ENCODE results near the gene ABCA12. TPM values are rescaled to one million over a fixed set of nuclear protein-coding genes. Genes with fewer than 3 reads are reported as not detected.

The ABCA12 gene
- total RNA-seq, 2 donors from 2014 or later: 0.68 to 1.1 TPM

- intact Hi-C loops (cut with DNase I): no loop called here
- DNase-seq (ENCODE audit: low spot score): no peak
- Histone ChIP-seq H3K36me3 (no peaks in the 10 kb centered on the region), H3K27ac (no peak overlapping the region), H3K27me3 (replicated peaks; ENCODE audit: insufficient read depth) (no peaks in the 10 kb centered on the region), H3K4me1 (replicated peaks) (no peaks in the 10 kb centered on the region), H3K4me3 (no peak overlapping the region), H3K9me3 (no peaks in the 10 kb centered on the region)
- WGBS: 45% methylated on average over 3 of the region's 3 CpGs
- TF ChIP-seq CTCF (IDR thresholded peaks at IDR 0.05) (no peak), POLR2A (IDR thresholded peaks at IDR 0.05) (no peak), POLR2AphosphoS5 (IDR thresholded peaks at IDR 0.05) (no peak)
Observed at GRCh38 chr2:215110918-215111317, 27.5 kb downstream of the ABCA12 start.

- H3K9me3 ChIP-seq: no peaks in the 10 kb centered on the region
- intact Hi-C loops (cut with DNase I): no loop called here
- no peaks in the 10 kb centered on the region for H3K27me3 ChIP-seq (replicated peaks; ENCODE audit: insufficient read depth)
- 50% methylated on average over 5 of the region's 5 CpGs for WGBS
- TF ChIP-seq CTCF (IDR thresholded peaks at IDR 0.05): no peak
- TF ChIP-seq POLR2AphosphoS5 (IDR thresholded peaks at IDR 0.05): peak; percentile 80
- no peak for TF ChIP-seq POLR2A (IDR thresholded peaks at IDR 0.05)
- H3K4me1 ChIP-seq (replicated peaks): no peaks in the 10 kb centered on the region
- no peak overlapping the region for H3K27ac ChIP-seq
- H3K36me3 ChIP-seq: no peaks in the 10 kb centered on the region
- peak; percentile 72 for DNase-seq (ENCODE audit: low spot score)
- no peak overlapping the region for H3K4me3 ChIP-seq
Observed at GRCh38 chr2:215107216-215108056, 31.0 kb downstream of the ABCA12 start.

GRCh38 chr2:215105607-215106354 lies 32.6 kb downstream of the ABCA12 start:
- H3K4me3 ChIP-seq: no peak overlapping the region
- 91% methylated on average over 5 of the region's 5 CpGs for WGBS
- no peak for DNase-seq (ENCODE audit: low spot score)
- no peaks in the 10 kb centered on the region for H3K9me3 ChIP-seq
- intact Hi-C loops (cut with DNase I): no loop called here
- H3K36me3 ChIP-seq: no peaks in the 10 kb centered on the region
- H3K27me3 ChIP-seq (replicated peaks; ENCODE audit: insufficient read depth): no peaks in the 10 kb centered on the region
- H3K27ac ChIP-seq: no peak overlapping the region
- TF ChIP-seq CTCF (IDR thresholded peaks at IDR 0.05) (no peak), POLR2AphosphoS5 (IDR thresholded peaks at IDR 0.05) (no peak), POLR2A (IDR thresholded peaks at IDR 0.05) (no peak)
- H3K4me1 ChIP-seq (replicated peaks): no peaks in the 10 kb centered on the region

GRCh38 chr2:215104226-215104625 lies 34.2 kb downstream of the ABCA12 start:
- Histone ChIP-seq H3K4me1 (replicated peaks) (no peaks in the 10 kb centered on the region), H3K4me3 (no peak overlapping the region), H3K9me3 (no peaks in the 10 kb centered on the region), H3K27ac (no peak overlapping the region), H3K36me3 (no peaks in the 10 kb centered on the region), H3K27me3 (replicated peaks; ENCODE audit: insufficient read depth) (no peaks in the 10 kb centered on the region)
- TF ChIP-seq POLR2AphosphoS5 (IDR thresholded peaks at IDR 0.05) (no peak), CTCF (IDR thresholded peaks at IDR 0.05) (no peak), POLR2A (IDR thresholded peaks at IDR 0.05) (no peak)
- no peak for DNase-seq (ENCODE audit: low spot score)
- WGBS: 85% methylated on average over 4 of the region's 4 CpGs
- intact Hi-C loops (cut with DNase I): no loop called here
